HCEC 1CT (cell line): ENCODE results near the gene TMEM209.
"Not testable (repeated sequence)": the region's sequence is repeated elsewhere in the genome, so short reads cannot be mapped to it uniquely, and the experiment has no call there.

ENCODE experiments used
- DNase-seq: peaks from one replicate; pipeline ENCODE4 v3.0.0-alpha.2; 2017

The TMEM209 gene

GRCh38 chr7:130205084-130205947, at the start of gene TMEM209:
Gene TMEM209, minus strand, starts transcription at chr7:130205406. Its CDS starts 31 bp downstream, at chr7:130205375.
- DNase-seq: peak; percentile 97

DNA sequence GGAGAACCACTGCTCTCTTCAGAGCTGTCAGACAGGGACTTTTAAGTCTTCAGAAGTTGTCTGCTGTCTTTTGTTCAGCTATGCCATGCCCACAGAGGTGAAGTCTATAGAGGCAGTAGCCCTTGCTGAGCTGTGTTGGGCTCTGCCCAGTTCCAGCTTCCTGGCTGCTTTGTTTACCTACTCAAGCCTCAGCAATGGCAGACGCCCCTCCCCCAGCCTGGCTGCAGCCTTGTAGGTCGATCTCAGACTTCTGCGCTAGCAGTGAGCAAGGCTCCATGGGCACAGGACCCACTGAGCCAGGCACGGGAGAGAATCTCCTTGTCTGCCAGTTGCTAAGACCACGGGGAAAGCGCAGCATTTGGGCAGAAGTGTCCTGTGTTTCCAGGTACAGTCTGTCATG, 49.3 kb upstream of the TMEM209 start:
- no peak for DNase-seq

DNA sequence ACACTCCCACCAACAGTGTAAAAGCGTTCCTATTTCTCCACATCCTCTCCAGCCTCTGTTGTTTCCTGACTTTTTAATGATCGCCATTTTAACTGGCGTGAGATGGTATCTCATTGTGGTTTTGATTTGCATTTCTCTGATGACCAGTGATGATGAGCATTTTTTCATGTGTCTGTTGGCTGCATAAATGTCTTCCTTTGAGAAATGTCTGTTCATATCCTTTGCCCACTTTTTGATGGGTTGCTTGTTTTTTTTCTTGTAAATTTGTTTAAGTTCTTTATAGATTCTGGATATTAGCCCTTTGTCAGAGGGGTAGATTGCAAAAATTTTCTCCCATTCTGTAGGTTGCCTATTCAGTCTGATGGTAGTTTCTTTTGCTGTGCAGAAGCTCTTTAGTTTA, 44.4 kb upstream of the TMEM209 start:
- not testable (repeated sequence) for DNase-seq

DNA sequence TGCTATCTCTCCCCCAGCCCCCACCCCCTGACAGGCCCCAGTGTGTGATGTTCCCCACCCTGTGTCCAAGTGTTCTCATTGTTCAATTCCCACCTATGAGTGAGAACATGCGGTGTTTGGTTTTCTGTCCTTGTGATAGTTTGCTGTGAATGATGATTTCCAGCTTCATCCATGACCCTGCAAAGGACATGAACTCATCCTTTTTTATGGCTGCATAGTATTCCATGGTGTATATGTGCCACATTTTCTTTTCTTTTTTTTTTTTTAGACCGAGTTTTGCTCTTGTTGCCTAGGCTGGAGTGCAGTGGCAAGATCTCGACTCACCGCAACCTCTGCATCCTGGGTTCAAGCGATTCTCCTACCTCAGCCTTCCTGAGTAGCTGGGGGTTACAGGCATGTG, 43.6 kb upstream of the TMEM209 start:
- not testable (repeated sequence) for DNase-seq

GRCh38 chr7:130246491-130246890, 41.3 kb upstream of the TMEM209 start:
- not testable (repeated sequence) for DNase-seq

DNA sequence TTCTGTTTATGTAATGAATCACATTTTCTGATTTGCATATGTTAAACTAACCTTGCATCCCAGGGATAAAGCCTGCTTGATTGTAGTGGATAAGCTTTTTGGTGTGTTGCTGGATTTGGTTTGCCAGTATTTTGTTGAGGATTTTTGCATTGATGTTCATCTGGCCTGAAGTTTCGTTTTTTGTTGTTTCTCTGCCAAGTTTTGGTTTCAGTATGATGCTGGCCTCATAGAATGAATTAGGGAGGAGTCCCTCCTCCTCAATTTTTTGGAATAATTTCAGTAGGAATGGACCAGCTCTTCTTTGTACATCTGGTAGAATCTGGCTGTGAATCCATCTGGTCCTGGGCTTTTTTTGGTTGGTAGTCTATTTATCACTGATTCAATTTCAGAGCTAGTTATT, 38.3 kb upstream of the TMEM209 start:
- not testable (repeated sequence) for DNase-seq

DNA sequence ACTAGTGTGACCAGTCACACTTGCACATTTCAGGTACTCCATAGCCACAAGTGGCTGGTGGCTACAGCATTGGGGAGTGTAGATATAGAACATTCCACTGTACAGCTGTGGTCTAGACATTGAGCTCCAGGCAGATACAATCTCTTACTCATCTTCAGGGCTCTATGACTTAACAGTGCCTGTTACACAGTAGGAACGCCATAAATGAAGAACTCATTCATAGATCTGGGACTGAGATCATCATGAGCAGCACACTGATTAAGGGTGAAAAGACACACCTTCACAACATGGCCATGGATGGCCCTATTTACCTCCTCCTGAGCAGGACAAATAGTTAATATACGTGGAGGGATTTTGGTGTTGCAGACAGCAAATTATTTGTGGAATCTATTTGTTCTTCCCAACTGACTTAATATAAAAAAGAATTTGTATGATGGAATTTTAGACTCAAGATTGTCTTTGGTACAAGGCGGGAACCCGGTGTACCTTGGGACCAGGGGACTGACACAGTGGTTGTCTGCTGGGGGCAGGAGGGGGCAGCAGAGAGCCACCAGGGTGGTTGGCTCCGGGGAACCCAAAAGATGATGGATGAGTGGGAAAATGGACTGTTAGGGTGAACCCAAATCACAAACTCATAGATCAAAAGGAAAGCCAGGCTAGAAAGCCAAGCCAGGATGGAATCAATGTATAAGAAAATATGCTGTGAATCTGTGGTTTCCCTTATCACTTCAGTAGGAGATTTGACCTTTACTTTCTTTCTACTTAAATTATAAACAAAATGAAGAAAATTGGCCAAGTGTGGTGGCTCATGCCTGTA, 37.2 kb upstream of the TMEM209 start:
- peak; percentile 59 for DNase-seq

- DNase-seq: no peak
These were observed 35.0 kb upstream of the TMEM209 start for GRCh38 chr7:130240240-130240639.

- not testable (repeated sequence) for DNase-seq
These were observed 31.2 kb upstream of the TMEM209 start for GRCh38 chr7:130236361-130236760.

GRCh38 chr7:130234078-130234477, 28.9 kb upstream of the TMEM209 start:
- no peak for DNase-seq

DNA sequence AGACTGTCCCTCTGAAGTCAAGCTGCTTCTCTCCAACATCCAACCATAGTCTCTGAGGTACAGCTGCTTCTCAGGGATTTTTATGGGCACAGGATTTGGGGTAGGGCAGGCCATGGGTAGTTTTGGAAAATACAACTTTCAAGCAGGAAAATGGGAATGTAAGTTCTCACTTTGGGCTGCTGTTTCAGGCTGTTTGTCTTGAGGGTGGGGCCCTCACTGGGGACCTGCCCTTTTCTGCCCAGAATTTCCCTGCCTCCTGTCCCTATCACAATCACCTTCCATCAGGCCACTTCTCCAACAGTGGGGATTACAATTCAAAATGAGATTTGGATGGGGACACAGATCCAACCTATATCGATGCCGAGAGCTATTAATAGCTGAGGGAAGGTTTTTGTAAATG, 27.0 kb upstream of the TMEM209 start:
- DNase-seq: no peak

- DNase-seq: no peak
These were observed 26.6 kb upstream of the TMEM209 start for GRCh38 chr7:130231792-130232191.

- DNase-seq: not testable (repeated sequence)
These were observed 24.8 kb upstream of the TMEM209 start for GRCh38 chr7:130229981-130230380.

- DNase-seq: no peak
These were observed 23.8 kb upstream of the TMEM209 start for GRCh38 chr7:130228840-130229502.

DNA sequence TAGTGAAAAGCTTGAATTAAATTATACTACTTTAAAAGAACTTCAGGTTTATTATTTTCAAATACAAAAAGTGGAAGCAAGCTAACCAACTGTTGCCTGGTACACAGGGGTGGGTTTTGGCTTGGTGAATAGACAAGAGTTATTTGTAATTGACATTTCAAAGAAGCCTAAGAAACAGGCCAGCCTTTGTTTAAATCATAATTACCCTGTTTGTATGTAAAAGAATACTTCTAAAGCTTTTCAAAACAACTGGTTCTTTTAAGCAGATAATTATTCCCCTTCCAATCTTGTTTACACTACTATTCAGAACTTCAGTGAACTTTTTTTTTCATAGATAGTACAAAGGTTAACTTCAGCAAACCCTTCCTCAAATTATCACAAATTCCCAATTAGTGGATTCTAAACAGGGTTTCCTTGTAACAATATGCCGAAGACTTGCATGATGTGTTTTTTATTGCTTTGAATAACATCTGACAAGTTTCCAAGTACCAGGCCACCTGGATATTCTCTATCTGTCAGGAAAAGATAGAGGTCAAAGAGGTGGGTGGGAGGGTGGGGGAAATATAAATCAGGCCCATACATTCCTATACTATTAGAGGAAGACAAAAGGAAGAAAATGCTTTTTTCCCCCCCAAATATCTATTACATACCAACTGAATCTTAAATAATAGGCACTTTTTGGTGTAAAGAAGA, 22.8 kb upstream of the TMEM209 start:
- no peak for DNase-seq

DNA sequence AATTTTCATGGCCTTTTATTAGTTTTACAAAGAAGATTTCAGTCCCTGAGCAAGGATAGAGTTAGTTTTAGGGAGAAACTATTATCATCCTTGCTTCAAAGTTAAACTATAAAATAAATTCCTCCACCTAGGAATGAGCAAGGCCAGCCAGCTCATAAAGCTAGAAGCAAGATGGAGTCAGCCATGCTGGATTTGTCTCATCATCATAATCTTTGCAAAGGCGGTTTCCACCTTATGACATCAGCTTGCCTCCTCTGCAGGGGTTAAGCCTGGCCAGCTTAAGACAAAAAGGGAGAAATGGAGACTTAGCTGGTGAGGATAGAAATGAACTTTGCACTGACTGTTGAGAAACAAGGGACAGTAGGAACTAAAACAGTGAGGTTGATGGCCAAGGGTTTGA, 21.1 kb upstream of the TMEM209 start:
- DNase-seq: no peak

- DNase-seq: peak; percentile 70
These were observed 19.7 kb upstream of the TMEM209 start for GRCh38 chr7:130224923-130225322.

DNA sequence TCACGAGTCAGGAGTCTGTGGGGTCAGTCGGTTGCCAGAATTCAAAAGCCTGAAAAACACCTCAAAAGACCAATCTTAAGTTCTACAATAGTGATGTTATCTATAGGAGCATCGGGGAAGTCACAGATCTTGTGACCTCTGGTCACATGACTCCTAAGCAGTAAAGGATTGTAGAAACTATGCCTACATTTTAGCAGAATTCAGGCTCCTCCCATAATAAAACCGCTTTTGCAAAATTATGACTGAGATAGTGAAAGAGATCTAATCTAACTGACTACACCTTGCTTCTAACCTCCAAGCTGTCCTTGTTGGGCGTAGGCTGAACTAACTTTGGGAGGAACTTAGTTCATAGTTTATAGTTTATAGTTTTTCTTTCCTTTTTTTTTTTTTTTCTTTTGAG, 19.0 kb upstream of the TMEM209 start:
- no peak for DNase-seq

- DNase-seq: no peak
These were observed 18.4 kb upstream of the TMEM209 start for GRCh38 chr7:130223646-130224045.

- DNase-seq: no peak
These were observed 16.5 kb upstream of the TMEM209 start for GRCh38 chr7:130221746-130222145.

DNA sequence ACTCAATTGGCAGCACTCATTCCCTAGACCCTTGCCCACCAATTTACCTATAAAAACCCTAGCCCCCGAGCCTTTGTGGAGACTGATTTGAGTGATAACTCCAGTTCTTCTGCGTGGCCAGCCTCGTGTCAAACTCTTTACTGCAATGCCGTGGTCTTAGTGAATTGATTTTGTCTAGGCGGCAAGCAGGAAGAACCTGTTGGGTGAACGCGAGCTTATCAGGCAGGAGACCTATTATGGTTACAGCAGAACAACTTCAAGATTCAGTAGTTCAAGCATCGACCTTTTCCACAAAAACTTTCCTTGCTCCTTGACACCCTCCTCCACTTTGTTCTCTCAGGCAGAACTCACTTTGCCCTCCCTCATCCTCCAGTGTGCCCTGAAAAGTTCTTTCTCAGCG, 14.7 kb upstream of the TMEM209 start:
- DNase-seq: no peak

DNA sequence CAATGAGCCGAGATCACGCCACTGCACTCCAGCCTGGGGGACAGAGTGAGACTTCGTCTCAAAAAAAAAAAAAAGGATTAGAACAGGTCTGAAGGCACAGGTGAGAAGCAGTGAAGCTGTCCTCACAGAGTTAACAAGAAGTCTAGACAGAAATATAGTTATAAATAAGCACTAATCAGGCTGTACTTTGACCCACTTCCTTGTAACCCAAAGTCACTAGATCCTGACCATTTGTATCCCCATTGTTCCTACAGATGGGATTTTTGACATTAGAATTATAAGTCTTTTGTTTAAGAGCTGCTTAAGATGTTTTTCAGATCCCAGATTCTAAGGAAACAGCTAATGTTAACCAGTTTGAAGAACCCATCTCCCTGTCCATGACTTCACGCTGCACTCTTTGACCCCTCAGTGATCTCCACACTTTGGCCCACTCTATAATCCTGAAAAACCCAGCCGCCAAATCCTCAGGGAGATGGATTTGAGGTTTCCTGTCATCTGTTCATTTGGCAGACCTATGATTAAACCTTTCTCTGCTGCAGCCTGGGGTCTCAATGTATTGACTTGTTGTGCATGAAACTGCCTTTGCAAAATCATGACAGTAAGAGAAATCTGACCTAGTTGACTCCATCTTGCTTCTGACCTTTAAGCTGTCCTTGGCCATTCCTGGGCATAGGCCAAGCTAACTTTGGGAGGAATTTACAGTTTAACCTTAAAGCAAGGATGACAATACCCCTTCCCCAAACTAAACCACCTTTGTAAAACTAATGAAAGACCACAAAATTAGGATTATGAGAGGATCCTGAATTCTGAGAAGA, 13.8 kb upstream of the TMEM209 start:
- no peak for DNase-seq
